Glutamatergic neuron (in vitro differentiated cells): ENCODE measurements around the gene NRG4. TPM values are rescaled to one million over a fixed set of nuclear protein-coding genes. Genes with fewer than 3 reads are reported as not detected.
"Not testable (repeated sequence)": the region's sequence is repeated elsewhere in the genome, so short reads cannot be mapped to it uniquely, and the experiment has no call there.

Experiments
- DNase-seq: peaks from one replicate; pipeline ENCODE4 v3.0.0; 2022
- H3K27ac Mint-ChIP-seq: one replicate; pipeline ENCODE4 v1.8.0; 2020; ENCODE audit warnings: mild to moderate bottlenecking, mixed read lengths, inconsistent platforms; ENCODE audit not compliant: unreplicated experiment
- H3K27me3 Mint-ChIP-seq: one replicate; pipeline ENCODE4 v1.8.0; 2020; ENCODE audit warnings: mild to moderate bottlenecking, moderate library complexity, mixed read lengths, inconsistent platforms; ENCODE audit not compliant: unreplicated experiment
- H3K36me3 Mint-ChIP-seq: one replicate; pipeline ENCODE4 v1.8.0; 2020; ENCODE audit warnings: mild to moderate bottlenecking, mixed read lengths, inconsistent platforms; ENCODE audit not compliant: unreplicated experiment
- H3K4me1 Mint-ChIP-seq: one replicate; pipeline ENCODE4 v1.8.0; 2020; ENCODE audit warnings: mild to moderate bottlenecking, low read depth, mixed read lengths, inconsistent platforms; ENCODE audit not compliant: unreplicated experiment
- H3K4me3 Mint-ChIP-seq: one replicate; pipeline ENCODE4 v1.8.0; 2020; ENCODE audit warnings: mild to moderate bottlenecking, mixed read lengths, inconsistent platforms; ENCODE audit not compliant: unreplicated experiment
- H3K9me3 Mint-ChIP-seq: one replicate; pipeline ENCODE4 v1.8.0; 2020; ENCODE audit warnings: mild to moderate bottlenecking, moderate library complexity, mixed read lengths, inconsistent platforms; ENCODE audit not compliant: unreplicated experiment
- CTCF ChIP-seq: fragments of 200-600 bp; sonication (generic); IDR thresholded peaks from one replicate; pipeline ENCODE4 v1.5.0; 2021; ENCODE audit not compliant: partially characterized antibody, unreplicated experiment
- total RNA-seq: library from RNA; stranded (reverse); fragmentation: NEBNext Ultra II Directional; extraction: Animal tissue kit (Norgen Biotek cat#: 25700); gene quantifications from one replicate; pipeline ENCODE4 v1.2.1, GENCODE V29; 2021; ENCODE audit not compliant: unreplicated experiment

NRG4 gene
- total RNA-seq, 1 donor from 2014 or later = not detected

- peaks cover 2% of the 10 kb centered on the region for H3K27me3 Mint-ChIP-seq
- DNase-seq = peak; percentile 30
- peaks cover 2% of the 10 kb centered on the region for H3K9me3 Mint-ChIP-seq
- no peak for TF ChIP-seq CTCF
- no peaks in the 10 kb centered on the region for H3K4me1 Mint-ChIP-seq
- H3K36me3 Mint-ChIP-seq = no peaks in the 10 kb centered on the region
- peak overlapping the region; percentile 80 for H3K4me3 Mint-ChIP-seq
- peak overlapping the region; percentile 2 for H3K27ac Mint-ChIP-seq
Observed at GRCh38 chr15:76058714-76059319, 46.6 kb upstream of the NRG4 start.

DNA sequence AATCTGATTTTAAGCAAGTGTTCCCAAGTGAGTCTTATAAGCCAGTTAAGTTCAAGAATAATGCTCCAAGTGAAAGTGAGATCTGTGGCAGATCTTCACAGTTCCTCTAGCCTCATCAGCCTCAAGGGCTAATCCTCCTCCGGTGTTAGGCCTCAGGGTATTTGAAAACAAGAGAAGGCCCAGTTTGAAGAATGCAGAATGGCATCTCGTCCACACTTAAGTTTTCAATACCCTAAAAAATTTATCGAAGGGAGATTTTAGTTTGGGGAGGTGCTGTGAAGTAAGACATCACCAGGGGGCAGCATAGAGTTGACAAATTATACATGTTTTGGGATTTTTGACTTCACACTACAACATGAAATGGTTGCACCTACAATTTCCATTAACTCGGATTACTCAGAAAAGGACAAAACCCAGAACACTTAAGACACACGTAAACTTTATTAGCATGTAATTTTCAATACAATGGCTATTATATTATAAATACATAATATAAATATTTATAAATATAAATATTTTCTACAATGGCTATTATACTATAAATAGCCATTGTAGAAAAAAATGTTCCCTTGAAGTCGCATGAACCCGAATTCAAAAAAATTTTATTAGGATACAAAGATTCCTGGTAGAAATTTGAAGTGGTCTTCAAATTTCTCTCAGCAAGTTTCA lies 45.2 kb upstream of the NRG4 start:
- Mint-ChIP-seq H3K36me3 (no peaks in the 10 kb centered on the region), H3K4me1 (no peaks in the 10 kb centered on the region), H3K4me3 (no peak overlapping the region), H3K27me3 (peaks cover 2% of the 10 kb centered on the region), H3K27ac (no peak overlapping the region), H3K9me3 (no peaks in the 10 kb centered on the region)
- no peak for DNase-seq
- TF ChIP-seq CTCF = peak; percentile 82

DNA sequence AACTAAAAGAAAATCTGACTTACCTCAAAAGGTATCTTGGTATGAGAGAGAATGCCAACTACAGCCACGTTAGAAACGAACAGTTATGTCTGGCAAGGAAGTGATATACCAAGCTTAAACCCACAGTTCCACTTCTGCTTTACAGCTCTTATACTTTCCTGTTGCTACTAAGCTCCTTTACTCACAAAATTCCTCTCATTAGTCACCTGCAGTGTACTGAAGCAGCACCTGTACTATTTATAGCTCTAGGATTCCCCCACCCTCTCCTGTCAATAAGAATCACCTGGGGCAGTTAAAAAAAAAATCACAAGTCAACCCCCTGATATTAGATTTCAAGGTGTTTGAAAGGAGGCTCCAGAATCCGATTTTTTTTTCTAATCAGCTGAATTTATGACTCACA lies 44.7 kb upstream of the NRG4 start:
- no peaks in the 10 kb centered on the region for H3K9me3 Mint-ChIP-seq
- peaks cover 2% of the 10 kb centered on the region for H3K27me3 Mint-ChIP-seq
- no peaks in the 10 kb centered on the region for H3K4me1 Mint-ChIP-seq
- TF ChIP-seq CTCF = no peak
- no peak overlapping the region for H3K4me3 Mint-ChIP-seq
- no peak for DNase-seq
- H3K27ac Mint-ChIP-seq = no peak overlapping the region
- no peaks in the 10 kb centered on the region for H3K36me3 Mint-ChIP-seq

DNA sequence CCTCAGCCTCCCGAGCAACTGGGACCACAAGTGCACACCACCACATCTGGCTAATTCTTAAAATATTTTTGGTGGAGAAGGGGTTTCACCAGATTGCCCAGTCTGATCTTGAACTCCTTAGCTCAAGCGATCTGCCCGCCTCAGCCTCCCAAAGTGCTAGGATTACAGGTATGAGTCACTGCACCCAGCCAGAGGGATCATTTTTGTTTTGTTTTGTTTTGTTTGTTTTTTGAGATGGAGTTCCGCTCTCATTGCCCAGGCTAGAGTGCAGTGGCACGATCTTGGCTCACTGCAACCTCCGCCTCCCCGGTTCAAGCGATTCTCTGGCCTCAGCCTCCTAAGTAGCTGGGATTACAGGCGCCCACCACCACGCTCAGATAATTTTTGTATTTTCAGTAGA lies 42.0 kb upstream of the NRG4 start:
- not testable (repeated sequence) for H3K9me3 Mint-ChIP-seq, H3K4me1 Mint-ChIP-seq, H3K36me3 Mint-ChIP-seq, H3K27ac Mint-ChIP-seq, H3K4me3 Mint-ChIP-seq, H3K27me3 Mint-ChIP-seq, DNase-seq

GRCh38 chr15:76038512-76038911 lies 26.3 kb upstream of the NRG4 start:
- no peak for TF ChIP-seq CTCF
- no peak for DNase-seq
- Mint-ChIP-seq H3K36me3 (peaks cover 12% of the 10 kb centered on the region), H3K27me3 (no peaks in the 10 kb centered on the region), H3K27ac (no peak overlapping the region), H3K9me3 (no peaks in the 10 kb centered on the region), H3K4me3 (no peak overlapping the region), H3K4me1 (no peaks in the 10 kb centered on the region)
